SH-SY5Y (cell line): ENCODE data around the gene MAP3K4.

ENCODE experiments used
- GATA2 ChIP-seq: IDR thresholded peaks from 2 replicates; pipeline ENCODE4 v1.6.1; 2011; ENCODE audit warnings: mild to moderate bottlenecking, low read depth, low read length
- GATA3 ChIP-seq: IDR thresholded peaks from 2 replicates; pipeline ENCODE4 v1.6.1; 2011; ENCODE audit warnings: low read depth, mild to moderate bottlenecking, low read length, moderate library complexity

DNA sequence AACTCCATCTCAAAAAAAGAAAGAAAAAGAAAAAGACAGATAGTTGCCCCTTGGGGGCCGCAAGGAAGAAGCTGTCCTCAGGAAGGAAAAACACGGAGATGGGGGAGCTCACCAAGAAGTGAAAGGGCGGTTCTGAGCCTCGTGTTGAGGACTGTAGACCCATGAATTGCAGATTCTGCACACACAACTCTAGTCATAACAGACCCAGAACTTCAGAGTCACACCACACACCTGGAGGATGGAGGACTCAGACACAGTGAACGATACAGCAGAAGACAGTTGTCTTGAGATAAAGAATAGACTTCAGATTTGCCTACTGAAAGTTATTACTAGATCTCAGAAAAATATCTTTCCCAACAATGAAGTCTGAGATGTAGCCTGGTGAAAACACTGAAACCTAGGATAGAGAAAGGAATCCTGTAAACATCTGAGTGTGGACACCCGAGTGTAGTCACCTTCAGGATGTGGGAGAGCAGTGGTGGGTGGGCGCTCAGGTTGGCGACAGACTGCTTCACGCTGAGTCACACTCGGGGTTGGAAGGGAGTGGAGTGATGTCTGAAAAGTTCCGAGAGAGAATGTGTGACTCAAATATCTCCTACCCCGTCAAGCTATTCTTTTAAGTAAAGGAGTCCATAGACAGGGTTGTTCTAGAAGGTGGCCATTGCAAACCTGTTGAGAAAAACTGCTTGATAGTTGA, 88.1 kb downstream of the MAP3K4 start:
- TF ChIP-seq GATA2 (no peak), GATA3 (no peak)
